Stimulated activated CD4-positive, alpha-beta T cell treated with anti-CD3 and anti-CD28 coated beads, Interleukin-12 subunit alpha, Interleukin-12 subunit beta, amount 100 ng/mL, for 24 hours (primary cell): ENCODE data around the gene SYT2.
"Not testable (repeated sequence)": the region's sequence is repeated elsewhere in the genome, so short reads cannot be mapped to it uniquely, and the experiment has no call there.

Experiments used
- DNase-seq, 2 experiments: peaks; one replicate each; pipeline ENCODE4 v3.0.0-alpha.2; 2020; ENCODE audit warnings: low read depth in 2 of 2

The SYT2 gene

GRCh38 chr1:202546377-202546776 is 163.9 kb downstream of the SYT2 start:
- not testable (repeated sequence) for DNase-seq

DNA sequence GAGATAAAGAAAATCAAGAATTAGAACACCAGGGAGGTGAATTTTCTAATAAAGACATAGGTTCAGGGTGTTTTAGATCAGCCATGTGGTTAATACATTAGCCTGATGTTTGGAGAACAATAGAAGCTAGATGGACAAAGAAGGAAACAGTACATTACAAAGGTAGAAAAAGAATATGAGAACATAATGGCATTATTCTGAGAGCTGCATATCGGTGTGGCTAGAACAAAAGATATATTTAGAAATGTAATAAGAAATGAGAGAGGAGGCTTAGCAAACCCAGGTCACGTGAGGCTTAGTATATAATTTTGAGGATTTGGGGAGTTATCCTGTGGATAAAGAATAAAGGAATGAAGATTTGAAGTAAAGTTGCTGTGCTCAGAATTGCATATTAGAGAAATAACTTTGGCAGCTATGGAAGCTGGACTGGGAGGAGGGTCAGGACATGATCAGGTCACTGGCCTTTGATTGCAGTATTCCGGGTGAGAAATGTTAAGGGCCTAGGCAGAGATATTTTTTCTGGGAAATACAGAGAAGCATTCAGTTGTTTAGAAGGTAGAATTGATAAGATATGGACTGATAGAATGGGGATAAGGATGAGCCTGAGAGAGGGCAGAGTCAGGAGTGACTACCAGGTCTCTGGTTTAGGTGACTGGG is 164.5 kb downstream of the SYT2 start:
- DNase-seq: not testable (repeated sequence)

DNA sequence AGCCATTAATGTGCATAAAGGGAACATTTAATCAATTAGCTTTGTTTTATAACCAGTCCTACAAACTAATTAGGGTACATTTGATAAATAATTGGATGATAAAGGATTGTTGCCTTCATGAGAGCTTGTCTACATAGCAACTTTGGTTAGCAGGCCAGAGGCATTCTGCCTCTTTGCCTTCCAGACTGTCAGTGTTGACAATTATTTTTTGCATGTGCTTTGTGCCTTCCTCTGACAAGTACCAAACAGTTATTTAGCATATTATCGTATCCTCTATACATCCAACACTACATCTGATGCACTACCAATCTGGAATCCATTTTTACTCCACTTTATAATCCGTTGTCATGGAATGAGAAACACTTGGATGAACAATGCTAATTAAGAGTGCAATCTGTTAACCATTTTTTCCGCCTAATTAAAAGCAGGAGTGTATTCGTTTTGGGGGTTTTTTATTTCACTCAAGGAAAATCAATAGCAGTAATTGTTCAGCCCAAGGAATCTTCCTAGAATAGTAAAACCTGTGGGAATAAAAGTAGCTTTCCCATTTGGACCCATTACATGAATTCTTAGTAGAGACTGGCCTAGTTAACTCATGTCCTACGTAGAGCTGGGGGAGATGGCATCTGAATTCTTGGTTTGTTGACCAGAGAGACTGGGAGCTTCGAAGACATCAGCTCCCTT is 165.3 kb downstream of the SYT2 start:
- not testable (repeated sequence) for DNase-seq

- DNase-seq: not testable (repeated sequence)
Measured at GRCh38 chr1:202543537-202543936, 166.7 kb downstream of the SYT2 start.

DNA sequence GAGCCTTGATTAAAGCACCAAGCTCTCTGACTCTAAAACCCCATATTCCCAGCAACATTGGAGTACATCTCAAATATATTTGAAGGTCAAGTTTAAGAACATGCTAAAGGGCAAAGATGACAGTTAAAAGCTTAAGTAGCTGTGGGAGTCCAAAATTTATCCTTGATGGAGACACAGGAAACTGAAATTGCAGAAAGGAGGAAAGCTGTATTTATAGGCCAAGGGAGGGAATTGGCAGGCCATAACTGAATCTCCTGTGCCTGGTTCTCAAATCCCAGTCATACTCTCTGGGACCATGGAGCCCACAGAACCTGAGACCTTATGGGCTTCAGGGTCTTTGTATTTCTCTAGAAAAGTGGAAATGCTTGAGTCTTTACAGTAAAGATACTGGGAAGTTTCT is 167.8 kb downstream of the SYT2 start:
- not testable (repeated sequence) for DNase-seq

DNA sequence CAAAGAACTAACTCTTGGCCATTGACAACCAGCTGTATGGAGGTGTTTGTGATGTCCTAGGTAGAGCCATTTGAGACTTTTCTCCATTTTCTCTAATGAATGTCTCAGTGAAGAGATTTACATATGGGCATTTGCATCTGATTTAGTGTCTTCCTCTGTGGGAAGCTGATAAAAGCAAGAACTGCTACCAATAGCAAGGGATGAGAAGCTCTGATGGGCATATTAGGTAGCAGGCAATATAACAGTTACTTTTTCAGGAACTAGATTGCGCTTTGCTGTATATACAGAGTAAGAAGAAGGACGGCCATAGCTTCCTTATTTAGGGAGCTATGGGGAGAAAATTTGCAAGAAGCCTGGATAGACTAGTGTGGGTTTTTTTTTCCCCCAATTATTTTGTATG is 169.4 kb downstream of the SYT2 start:
- DNase-seq: not testable (repeated sequence)
